ENCODE data around the gene VAMP1.

Gene VAMP1, protein sequence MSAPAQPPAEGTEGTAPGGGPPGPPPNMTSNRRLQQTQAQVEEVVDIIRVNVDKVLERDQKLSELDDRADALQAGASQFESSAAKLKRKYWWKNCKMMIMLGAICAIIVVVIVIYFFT

DNA sequence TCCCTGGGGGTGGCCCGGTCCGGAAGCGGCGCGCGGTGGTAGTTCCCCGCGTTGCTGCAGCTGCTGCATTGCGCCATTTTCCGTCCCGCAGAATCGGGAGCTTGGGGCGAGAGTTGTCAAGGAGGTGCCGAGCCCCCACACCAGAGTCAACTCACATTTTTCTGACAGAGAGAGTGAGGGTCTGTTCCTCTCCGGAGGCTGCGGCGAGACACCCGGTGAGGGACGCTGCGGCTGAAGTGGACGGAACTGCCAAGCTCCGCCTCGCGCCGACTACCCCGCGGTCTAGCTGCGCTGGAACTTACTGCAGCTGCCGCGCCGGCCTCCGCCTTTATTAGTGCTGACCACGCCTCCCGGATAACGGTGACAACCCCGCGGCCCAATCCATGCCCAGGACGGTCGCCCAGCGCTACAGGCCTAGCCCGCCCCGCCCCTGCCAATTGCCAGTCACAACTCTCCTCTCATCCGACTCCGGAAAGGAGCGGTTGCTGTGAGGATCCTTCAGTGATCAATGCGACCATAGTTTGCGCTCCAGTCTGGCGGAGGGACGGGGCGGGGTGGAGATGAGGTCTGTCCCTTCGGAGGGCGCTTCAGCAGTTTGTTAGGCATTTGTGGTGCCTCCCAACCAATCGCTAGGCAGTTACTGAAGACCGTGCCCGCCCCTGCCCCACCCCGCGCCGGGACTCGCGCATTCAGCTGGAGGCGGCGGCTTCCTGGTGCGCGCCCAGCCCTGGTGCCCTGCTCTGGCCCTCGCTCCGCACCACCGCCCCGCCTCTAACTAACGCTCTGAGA is at the start of gene VAMP1:
TSS of gene VAMP1 (minus strand) at position 303 of the 789 bp plus-strand sequence. CDS start at position 157, 146 bp downstream.
- peak within 1 kb of the TSS; percentile 35 for H3K27ac ChIP-seq (ENCODE audit: extremely low read depth, low read depth, low read length)
- ChIA-PET POLR2A (interaction anchor here (0.6 to 3.5 kb wide), 67 partner anchors 10 to 1323 kb away, joined by 3 to 74 read pairs (median 4); partner anchors contain the start of genes CDCA3, COPS7A, GAPDH and MRPL51), CTCF (interaction anchor here (0.6 to 2.2 kb wide), 8 partner anchors 14 to 383 kb away, joined by 3 to 11 read pairs (median 4); no protein-coding TSS in a partner anchor)
- peak within 1 kb of the TSS; percentile 81 for H3K4me3 ChIP-seq (ENCODE audit: low read depth, low read length)
- peaks cover 0 to 17% of the 10 kb centered on the region in 2 experiments; a peak in 1 of 3 replicates for H3K36me3 ChIP-seq (ENCODE audit: control insufficient read depth in 2 of 2, insufficient read depth in 1 of 2, low read length in 2 of 2)
- peaks cover 2% of the 10 kb centered on the region; the same call in 1 of the 2 replicates for H3K4me1 ChIP-seq (ENCODE audit: control insufficient read depth, insufficient read depth, low read length)
- no peaks in the 10 kb centered on the region for H3K9me3 ChIP-seq (ENCODE audit: control insufficient read depth, insufficient read depth, low read depth, low read length)
- no peak; the same call in 1 of the 2 replicates for TF ChIP-seq ZNF747 (tag by site-specific recombination; IDR thresholded peaks at IDR 0.05)
- TF ChIP-seq ZFP41 (tag by site-specific recombination; IDR thresholded peaks at IDR 0.05; ENCODE audit: borderline replicate concordance), result no peak
- peak; percentile 93 for TF ChIP-seq REPIN1 (tag by site-specific recombination; IDR thresholded peaks at IDR 0.05; ENCODE audit: low read depth)
- TF ChIP-seq, protein P1, sequence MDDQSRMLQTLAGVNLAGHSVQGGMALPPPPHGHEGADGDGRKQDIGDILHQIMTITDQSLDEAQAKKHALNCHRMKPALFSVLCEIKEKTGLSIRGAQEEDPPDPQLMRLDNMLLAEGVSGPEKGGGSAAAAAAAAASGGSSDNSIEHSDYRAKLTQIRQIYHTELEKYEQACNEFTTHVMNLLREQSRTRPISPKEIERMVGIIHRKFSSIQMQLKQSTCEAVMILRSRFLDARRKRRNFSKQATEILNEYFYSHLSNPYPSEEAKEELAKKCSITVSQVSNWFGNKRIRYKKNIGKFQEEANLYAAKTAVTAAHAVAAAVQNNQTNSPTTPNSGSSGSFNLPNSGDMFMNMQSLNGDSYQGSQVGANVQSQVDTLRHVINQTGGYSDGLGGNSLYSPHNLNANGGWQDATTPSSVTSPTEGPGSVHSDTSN (CRISPR knock-in tag; IDR thresholded peaks at IDR 0.05), result peak; percentile 78; the same call in 1 of the 2 replicates
- no peak for TF ChIP-seq ZNF174 (tag by site-specific recombination; IDR thresholded peaks at IDR 0.05)
- TF ChIP-seq ZNF404 (tag by site-specific recombination; IDR thresholded peaks at IDR 0.05), result no peak
- TF ChIP-seq ZNF266 (tag by site-specific recombination; IDR thresholded peaks at IDR 0.05; ENCODE audit: low read depth), result no peak
- TF ChIP-seq ZNF629 (tag by site-specific recombination; IDR thresholded peaks at IDR 0.05), result peak; percentile 49
- TF ChIP-seq, protein P2, sequence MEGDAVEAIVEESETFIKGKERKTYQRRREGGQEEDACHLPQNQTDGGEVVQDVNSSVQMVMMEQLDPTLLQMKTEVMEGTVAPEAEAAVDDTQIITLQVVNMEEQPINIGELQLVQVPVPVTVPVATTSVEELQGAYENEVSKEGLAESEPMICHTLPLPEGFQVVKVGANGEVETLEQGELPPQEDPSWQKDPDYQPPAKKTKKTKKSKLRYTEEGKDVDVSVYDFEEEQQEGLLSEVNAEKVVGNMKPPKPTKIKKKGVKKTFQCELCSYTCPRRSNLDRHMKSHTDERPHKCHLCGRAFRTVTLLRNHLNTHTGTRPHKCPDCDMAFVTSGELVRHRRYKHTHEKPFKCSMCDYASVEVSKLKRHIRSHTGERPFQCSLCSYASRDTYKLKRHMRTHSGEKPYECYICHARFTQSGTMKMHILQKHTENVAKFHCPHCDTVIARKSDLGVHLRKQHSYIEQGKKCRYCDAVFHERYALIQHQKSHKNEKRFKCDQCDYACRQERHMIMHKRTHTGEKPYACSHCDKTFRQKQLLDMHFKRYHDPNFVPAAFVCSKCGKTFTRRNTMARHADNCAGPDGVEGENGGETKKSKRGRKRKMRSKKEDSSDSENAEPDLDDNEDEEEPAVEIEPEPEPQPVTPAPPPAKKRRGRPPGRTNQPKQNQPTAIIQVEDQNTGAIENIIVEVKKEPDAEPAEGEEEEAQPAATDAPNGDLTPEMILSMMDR (tag by site-specific recombination; IDR thresholded peaks at IDR 0.05), result peak; percentile 42
- TF ChIP-seq, protein P3, sequence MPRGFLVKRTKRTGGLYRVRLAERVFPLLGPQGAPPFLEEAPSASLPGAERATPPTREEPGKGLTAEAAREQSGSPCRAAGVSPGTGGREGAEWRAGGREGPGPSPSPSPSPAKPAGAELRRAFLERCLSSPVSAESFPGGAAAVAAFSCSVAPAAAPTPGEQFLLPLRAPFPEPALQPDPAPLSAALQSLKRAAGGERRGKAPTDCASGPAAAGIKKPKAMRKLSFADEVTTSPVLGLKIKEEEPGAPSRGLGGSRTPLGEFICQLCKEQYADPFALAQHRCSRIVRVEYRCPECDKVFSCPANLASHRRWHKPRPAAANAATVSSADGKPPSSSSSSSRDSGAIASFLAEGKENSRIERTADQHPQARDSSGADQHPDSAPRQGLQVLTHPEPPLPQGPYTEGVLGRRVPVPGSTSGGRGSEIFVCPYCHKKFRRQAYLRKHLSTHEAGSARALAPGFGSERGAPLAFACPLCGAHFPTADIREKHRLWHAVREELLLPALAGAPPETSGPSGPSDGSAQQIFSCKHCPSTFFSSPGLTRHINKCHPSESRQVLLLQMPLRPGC (tag by site-specific recombination; IDR thresholded peaks at IDR 0.05), result peak; percentile 89
- TF ChIP-seq GLI2 (tag by site-specific recombination; IDR thresholded peaks at IDR 0.05; ENCODE audit: borderline replicate concordance, low read depth), result no peak
- TF ChIP-seq, protein P4, sequence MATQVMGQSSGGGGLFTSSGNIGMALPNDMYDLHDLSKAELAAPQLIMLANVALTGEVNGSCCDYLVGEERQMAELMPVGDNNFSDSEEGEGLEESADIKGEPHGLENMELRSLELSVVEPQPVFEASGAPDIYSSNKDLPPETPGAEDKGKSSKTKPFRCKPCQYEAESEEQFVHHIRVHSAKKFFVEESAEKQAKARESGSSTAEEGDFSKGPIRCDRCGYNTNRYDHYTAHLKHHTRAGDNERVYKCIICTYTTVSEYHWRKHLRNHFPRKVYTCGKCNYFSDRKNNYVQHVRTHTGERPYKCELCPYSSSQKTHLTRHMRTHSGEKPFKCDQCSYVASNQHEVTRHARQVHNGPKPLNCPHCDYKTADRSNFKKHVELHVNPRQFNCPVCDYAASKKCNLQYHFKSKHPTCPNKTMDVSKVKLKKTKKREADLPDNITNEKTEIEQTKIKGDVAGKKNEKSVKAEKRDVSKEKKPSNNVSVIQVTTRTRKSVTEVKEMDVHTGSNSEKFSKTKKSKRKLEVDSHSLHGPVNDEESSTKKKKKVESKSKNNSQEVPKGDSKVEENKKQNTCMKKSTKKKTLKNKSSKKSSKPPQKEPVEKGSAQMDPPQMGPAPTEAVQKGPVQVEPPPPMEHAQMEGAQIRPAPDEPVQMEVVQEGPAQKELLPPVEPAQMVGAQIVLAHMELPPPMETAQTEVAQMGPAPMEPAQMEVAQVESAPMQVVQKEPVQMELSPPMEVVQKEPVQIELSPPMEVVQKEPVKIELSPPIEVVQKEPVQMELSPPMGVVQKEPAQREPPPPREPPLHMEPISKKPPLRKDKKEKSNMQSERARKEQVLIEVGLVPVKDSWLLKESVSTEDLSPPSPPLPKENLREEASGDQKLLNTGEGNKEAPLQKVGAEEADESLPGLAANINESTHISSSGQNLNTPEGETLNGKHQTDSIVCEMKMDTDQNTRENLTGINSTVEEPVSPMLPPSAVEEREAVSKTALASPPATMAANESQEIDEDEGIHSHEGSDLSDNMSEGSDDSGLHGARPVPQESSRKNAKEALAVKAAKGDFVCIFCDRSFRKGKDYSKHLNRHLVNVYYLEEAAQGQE (tag by site-specific recombination; IDR thresholded peaks at IDR 0.05), result peak; percentile 50; the same call in 1 of the 2 replicates
- peak; percentile 78 for TF ChIP-seq ZEB2 (tag by site-specific recombination; IDR thresholded peaks at IDR 0.05)
- no peak for TF ChIP-seq ZNF510 (tag by site-specific recombination; IDR thresholded peaks at IDR 0.05; ENCODE audit: insufficient replicate concordance)
- peak; percentile 65; the same call in 1 of the 2 replicates for TF ChIP-seq ZNF76 (tag by site-specific recombination; IDR thresholded peaks at IDR 0.05; ENCODE audit: borderline replicate concordance, low read depth)
- TF ChIP-seq, protein P5, sequence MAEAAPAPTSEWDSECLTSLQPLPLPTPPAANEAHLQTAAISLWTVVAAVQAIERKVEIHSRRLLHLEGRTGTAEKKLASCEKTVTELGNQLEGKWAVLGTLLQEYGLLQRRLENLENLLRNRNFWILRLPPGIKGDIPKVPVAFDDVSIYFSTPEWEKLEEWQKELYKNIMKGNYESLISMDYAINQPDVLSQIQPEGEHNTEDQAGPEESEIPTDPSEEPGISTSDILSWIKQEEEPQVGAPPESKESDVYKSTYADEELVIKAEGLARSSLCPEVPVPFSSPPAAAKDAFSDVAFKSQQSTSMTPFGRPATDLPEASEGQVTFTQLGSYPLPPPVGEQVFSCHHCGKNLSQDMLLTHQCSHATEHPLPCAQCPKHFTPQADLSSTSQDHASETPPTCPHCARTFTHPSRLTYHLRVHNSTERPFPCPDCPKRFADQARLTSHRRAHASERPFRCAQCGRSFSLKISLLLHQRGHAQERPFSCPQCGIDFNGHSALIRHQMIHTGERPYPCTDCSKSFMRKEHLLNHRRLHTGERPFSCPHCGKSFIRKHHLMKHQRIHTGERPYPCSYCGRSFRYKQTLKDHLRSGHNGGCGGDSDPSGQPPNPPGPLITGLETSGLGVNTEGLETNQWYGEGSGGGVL (tag by site-specific recombination; IDR thresholded peaks at IDR 0.05), result no peak; the same call in 1 of the 2 replicates
- TF ChIP-seq ZNF677 (tag by site-specific recombination; IDR thresholded peaks at IDR 0.05), result no peak
- TF ChIP-seq IKZF3 (tag by site-specific recombination; IDR thresholded peaks at IDR 0.05), result no peak
- TF ChIP-seq, protein P6, sequence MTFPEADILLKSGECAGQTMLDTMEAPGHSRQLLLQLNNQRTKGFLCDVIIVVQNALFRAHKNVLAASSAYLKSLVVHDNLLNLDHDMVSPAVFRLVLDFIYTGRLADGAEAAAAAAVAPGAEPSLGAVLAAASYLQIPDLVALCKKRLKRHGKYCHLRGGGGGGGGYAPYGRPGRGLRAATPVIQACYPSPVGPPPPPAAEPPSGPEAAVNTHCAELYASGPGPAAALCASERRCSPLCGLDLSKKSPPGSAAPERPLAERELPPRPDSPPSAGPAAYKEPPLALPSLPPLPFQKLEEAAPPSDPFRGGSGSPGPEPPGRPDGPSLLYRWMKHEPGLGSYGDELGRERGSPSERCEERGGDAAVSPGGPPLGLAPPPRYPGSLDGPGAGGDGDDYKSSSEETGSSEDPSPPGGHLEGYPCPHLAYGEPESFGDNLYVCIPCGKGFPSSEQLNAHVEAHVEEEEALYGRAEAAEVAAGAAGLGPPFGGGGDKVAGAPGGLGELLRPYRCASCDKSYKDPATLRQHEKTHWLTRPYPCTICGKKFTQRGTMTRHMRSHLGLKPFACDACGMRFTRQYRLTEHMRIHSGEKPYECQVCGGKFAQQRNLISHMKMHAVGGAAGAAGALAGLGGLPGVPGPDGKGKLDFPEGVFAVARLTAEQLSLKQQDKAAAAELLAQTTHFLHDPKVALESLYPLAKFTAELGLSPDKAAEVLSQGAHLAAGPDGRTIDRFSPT (tag by site-specific recombination; IDR thresholded peaks at IDR 0.05), result peak; percentile 39
- peak; percentile 78; the same call in 1 of the 2 replicates for TF ChIP-seq KLF7 (tag by site-specific recombination; IDR thresholded peaks at IDR 0.05; ENCODE audit: borderline replicate concordance)
- TF ChIP-seq ZNF350 (tag by site-specific recombination; IDR thresholded peaks at IDR 0.05), result peak; percentile 58; the same call in 1 of the 2 replicates
- 0 out of 2 replicates have a peak, but pooled peaks have one; percentile 32 for TF ChIP-seq ZNF302 (tag by site-specific recombination; IDR thresholded peaks at IDR 0.05; ENCODE audit: low read depth)
- TF ChIP-seq ZSCAN23 (tag by site-specific recombination; IDR thresholded peaks at IDR 0.05), result no peak
